HUES6 (cell line): ENCODE data around the gene CKAP2L.

Experiments
- H3K27ac ChIP-seq: 2 replicates; pipeline ENCODE4 v1.7.0; 2013; ENCODE audit warnings: low read depth, mild to moderate bottlenecking, low read length, inconsistent platforms
- H3K27me3 ChIP-seq: 2 replicates; pipeline ENCODE4 v1.6.1; 2013; ENCODE audit warnings: low read length; ENCODE audit not compliant: control insufficient read depth, insufficient read depth
- H3K36me3 ChIP-seq: 2 replicates; pipeline ENCODE4 v1.6.1; 2013; ENCODE audit warnings: low read length; ENCODE audit not compliant: control insufficient read depth, insufficient read depth
- H3K4me1 ChIP-seq: 2 replicates; pipeline ENCODE4 v1.6.1; 2013; ENCODE audit warnings: low read length; ENCODE audit not compliant: control insufficient read depth, insufficient read depth
- H3K4me3 ChIP-seq: 2 replicates; pipeline ENCODE4 v1.5.1; 2013; ENCODE audit warnings: low read depth, low read length
- H3K9ac ChIP-seq: one replicate; pipeline ENCODE4 v1.6.1; 2013; ENCODE audit warnings: mild to moderate bottlenecking, low read length
- H3K9me3 ChIP-seq: 2 replicates; pipeline ENCODE4 v1.6.1; 2013; ENCODE audit warnings: low read depth, low read length; ENCODE audit not compliant: control insufficient read depth, insufficient read depth

CKAP2L gene

DNA sequence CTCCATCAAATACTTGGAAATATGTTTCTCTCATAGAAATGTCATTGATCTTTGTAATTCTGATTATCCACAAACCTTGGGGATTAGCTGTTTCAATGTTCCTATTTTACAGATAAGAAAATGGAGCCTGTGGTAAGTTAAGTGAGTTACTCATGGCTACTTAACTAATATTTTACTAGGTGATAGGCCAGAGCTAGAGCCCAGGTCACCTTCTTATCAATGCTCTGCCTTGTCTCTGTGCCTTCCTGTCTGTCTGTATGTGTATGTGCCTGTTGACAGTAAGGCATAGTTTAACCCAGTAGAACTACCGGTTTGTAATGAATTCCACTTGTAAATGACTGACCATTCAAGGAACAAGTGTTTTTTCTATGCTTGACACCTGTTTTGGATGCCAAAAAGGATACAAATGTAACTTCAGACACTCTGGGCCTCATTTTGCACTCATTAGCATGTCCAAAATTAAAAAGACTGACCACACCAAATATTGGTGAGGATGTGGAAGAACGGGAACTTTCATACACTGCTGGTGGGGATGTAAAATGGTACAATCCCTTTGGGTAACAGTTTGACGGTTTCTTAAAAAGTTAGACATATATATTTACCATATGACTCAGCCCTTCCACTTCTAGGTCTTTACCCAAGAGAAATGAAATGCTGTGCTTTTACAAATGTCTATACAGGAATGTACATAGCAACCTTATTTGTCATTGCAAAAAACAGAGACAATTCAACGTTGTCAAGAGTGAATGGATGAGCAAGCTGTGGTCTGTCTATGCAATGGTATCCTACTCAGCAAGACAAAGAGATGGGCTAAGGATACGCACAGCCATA, 39.5 kb upstream of the CKAP2L start:
- no peaks in the 10 kb centered on the region for H3K4me1 ChIP-seq
- H3K36me3 ChIP-seq: no peaks in the 10 kb centered on the region
- H3K27ac ChIP-seq: no peak overlapping the region
- no peak overlapping the region for H3K9ac ChIP-seq
- no peak overlapping the region for H3K4me3 ChIP-seq
- no peaks in the 10 kb centered on the region for H3K27me3 ChIP-seq
- H3K9me3 ChIP-seq: peaks cover 2% of the 10 kb centered on the region; the same call in 1 of the 2 replicates

DNA sequence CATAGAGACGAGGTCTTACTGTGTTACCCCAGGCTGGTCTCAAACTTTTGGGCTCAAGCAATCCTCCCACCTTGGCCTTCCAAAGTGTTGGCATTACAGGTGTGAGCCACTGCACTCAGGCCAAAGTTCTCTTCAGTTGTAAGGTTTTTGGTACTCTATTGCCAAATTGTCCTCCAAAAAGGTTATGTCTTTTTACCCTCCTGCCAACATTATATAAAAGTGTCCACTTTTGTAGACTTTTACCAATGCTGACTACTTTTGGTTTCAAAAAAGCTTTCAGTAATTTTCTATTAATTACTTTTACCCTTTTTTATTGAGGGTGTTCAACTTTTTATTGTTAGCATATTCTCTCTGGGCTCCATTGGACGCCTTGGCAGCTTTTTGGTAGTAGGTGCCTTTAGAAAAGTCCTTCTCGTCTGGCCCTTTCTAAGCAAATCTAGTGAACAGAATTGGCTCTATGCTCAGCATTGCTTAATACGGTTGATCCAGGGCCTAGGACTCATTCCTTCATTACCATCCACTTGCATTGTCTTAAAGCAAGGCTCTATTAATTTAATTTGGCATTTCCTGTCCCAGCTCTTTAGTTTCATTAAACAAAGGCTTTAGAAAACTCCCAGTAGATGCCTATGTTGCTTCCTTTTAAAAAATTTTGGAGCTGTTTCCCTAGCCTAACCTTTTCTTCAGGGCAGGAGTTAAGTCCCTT, 36.6 kb upstream of the CKAP2L start:
- no peak overlapping the region for H3K4me3 ChIP-seq

DNA sequence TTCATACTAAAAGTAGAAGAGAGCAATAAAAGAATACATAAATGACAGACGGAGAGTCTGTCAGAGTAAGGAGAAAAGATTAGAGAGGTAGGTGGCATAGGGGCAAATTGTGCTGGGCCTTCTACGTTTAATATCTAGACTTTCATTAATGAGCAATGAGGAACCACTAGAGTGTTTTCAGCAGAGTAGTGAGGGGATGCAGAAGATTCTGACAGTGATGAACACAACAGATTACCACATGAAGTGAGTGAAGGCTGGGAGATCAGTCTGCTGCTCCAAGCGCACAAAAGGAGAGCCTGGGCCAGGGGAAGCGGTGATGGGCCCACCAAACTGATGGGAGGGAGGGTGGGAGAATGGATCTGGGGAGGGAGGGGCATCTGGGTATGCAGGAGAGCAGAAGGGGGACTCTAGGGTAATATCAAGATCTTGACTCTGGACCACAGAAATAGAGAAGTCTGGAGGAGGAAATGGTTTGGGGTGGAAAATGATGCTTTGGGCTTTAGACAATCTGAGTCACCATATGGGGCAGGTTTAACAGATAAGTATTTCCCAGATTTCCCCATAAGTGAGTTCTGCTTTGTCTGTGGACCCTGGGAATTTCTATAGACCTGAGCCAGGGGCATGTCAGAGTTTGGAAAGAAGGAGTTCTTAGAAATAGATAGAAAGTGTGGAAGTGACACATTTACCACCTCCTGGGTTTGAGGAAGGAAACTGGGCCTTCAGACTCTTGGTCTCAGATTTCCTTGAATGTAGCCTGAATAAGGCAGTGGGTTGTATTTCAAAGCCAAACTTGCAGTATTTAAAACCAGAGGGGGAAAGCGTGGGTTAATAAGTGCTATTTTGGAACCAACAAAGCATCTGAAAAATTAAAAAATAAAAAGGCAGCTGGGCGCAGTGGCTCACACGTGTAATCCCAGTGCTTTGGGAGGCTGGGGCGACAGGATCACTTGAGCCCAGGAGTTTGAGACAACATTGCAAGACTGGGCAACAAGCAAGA, 34.9 kb upstream of the CKAP2L start:
- Histone ChIP-seq H3K4me3 (no peak overlapping the region), H3K9me3 (0 out of 2 replicates have a peak, but pooled peaks cover 2% of the 10 kb centered on the region), H3K4me1 (no peaks in the 10 kb centered on the region), H3K27ac (no peak overlapping the region), H3K27me3 (no peaks in the 10 kb centered on the region), H3K9ac (no peak overlapping the region), H3K36me3 (no peaks in the 10 kb centered on the region)

More for the DNA sequence above, 36.6 kb upstream of the CKAP2L start:
- no peak overlapping the region for H3K27ac ChIP-seq
- H3K27me3 ChIP-seq: no peaks in the 10 kb centered on the region
- H3K4me1 ChIP-seq: no peaks in the 10 kb centered on the region
- no peaks in the 10 kb centered on the region for H3K36me3 ChIP-seq
- 0 out of 2 replicates have a peak, but pooled peaks cover 2% of the 10 kb centered on the region for H3K9me3 ChIP-seq
- H3K9ac ChIP-seq: no peak overlapping the region

DNA sequence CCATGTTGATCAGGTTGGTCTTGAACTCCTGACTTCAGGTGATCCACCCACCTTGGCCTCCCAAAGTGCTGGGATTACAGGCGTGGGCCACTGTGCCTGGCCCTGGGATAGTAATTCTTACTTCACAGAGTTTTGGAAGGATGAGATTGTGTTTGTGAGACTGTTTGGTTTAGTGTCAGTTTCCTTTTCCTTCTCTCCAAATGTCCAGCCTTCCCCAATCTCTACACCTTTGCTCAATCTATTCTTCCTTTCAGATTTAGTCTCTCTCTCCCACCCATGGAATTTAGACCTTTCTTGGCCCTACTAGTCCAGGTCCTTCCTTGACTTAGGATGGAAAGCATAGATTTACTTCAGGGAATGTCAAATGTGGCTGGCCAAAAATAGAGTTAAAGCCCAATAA, 32.1 kb upstream of the CKAP2L start:
- Histone ChIP-seq H3K27me3 (no peaks in the 10 kb centered on the region), H3K36me3 (no peaks in the 10 kb centered on the region), H3K4me1 (peaks cover 7% of the 10 kb centered on the region), H3K4me3 (no peak overlapping the region), H3K9me3 (0 out of 2 replicates have a peak, but pooled peaks cover 2% of the 10 kb centered on the region), H3K9ac (no peak overlapping the region), H3K27ac (no peak overlapping the region)

DNA sequence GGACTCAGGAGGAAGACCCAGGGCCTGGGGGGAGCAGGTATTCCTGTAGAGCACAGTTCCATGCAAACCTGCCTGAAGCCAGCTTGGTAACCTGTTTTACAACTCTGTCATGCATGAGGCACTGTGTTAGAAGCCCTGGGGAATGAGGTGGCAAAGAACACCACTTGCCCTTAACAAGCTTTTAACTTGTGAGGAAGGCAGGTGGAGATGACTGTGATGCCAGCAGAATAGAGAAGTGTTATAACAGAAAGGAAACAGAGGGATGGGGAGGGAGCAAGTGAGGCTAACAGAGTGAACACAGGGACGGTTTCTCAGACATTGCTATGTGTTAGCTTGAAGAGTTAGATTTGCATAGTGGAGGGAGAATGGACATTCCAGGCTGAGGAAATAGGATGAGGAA, 31.4 kb upstream of the CKAP2L start:
- H3K36me3 ChIP-seq: no peaks in the 10 kb centered on the region
- H3K4me3 ChIP-seq: no peak overlapping the region
- H3K9ac ChIP-seq: no peak overlapping the region
- H3K27ac ChIP-seq: no peak overlapping the region
- H3K27me3 ChIP-seq: no peaks in the 10 kb centered on the region
- peaks cover 14% of the 10 kb centered on the region for H3K4me1 ChIP-seq
- 0 out of 2 replicates have a peak, but pooled peaks cover 2% of the 10 kb centered on the region for H3K9me3 ChIP-seq

DNA sequence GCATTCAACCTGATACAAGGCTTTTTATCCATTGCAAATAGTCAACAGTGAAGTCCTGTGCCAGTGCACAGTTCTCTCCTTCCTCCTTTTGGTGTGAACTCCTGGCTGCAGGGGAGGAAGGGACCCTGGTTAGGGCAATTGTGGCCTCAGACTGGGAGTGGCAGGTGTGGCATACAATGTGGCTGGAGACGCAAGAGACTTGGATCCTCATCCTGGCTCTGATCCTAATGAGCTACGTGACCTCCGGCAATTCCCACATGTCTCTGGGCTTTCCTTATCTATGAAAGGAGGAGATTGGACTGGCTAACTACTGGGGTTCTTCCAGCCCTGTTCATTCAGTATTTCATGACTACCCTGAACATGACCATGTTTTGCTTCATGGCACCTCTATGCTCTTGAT, 30.4 kb upstream of the CKAP2L start:
- no peak overlapping the region for H3K27ac ChIP-seq
- H3K36me3 ChIP-seq: no peaks in the 10 kb centered on the region
- H3K4me1 ChIP-seq: peaks cover 18% of the 10 kb centered on the region
- no peaks in the 10 kb centered on the region for H3K27me3 ChIP-seq
- 0 out of 2 replicates have a peak, but pooled peaks cover 2% of the 10 kb centered on the region for H3K9me3 ChIP-seq
- H3K9ac ChIP-seq: no peak overlapping the region
- no peak overlapping the region for H3K4me3 ChIP-seq

DNA sequence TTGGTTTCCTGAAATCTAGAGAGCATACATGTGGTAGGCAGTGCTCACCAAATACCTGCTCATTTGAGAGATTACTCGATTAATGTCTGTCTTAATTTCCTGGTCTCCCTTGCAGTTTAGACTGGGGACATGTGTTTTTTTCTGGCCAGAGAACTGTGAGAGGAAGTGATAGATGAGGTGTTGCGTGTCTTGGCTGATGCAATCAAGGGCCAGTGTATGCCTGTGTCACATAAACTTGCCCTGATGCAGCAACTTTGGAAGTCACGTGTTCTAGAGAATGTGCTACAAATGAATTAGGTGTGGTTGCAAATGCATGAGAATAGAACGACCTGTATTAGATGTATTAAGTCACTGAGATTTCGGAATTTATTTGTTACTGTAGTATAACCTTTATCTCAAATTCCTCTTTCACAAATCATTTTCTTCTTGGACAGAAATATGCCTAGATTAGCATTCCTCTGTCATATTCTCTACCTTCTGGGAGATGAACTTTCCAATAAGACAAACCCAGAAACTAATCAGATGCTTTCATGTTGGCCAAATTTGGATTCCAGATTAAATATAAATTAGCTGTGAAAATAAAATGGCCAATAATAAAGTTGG, 29.8 kb upstream of the CKAP2L start:
- Histone ChIP-seq H3K9ac (no peak overlapping the region), H3K27me3 (no peaks in the 10 kb centered on the region), H3K4me3 (no peak overlapping the region), H3K36me3 (no peaks in the 10 kb centered on the region), H3K9me3 (0 out of 2 replicates have a peak, but pooled peaks cover 2% of the 10 kb centered on the region), H3K27ac (no peak overlapping the region), H3K4me1 (peaks cover 18% of the 10 kb centered on the region)

DNA sequence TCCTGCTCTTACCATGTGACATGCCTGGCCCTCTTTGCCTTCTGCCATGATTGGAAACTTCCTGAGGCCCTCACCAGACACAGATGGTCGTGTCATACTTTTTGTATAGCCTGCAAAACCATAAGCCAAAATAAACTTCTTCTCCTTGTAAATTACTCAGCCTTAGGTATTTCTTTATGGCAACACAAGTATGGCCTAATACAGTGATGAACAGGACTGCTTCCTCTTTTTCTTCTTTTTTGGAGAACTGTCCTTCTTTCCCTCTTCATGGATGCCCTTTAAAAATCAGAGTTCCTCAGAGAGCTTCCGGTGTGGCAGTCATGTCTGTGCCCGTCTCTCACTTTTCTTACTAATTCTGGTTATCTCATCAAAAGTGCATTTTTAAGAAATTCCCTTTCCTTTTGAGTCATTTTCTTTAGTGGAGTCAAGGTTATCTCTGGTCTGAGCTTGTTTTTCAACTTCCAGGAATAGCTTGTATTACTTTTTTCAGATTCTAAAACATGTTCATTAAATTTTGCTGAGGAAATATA, 29.1 kb upstream of the CKAP2L start:
- Histone ChIP-seq H3K4me3 (no peak overlapping the region), H3K27me3 (no peaks in the 10 kb centered on the region), H3K9ac (no peak overlapping the region), H3K36me3 (no peaks in the 10 kb centered on the region), H3K9me3 (0 out of 2 replicates have a peak, but pooled peaks cover 2% of the 10 kb centered on the region), H3K27ac (no peak overlapping the region), H3K4me1 (peaks cover 18% of the 10 kb centered on the region)

DNA sequence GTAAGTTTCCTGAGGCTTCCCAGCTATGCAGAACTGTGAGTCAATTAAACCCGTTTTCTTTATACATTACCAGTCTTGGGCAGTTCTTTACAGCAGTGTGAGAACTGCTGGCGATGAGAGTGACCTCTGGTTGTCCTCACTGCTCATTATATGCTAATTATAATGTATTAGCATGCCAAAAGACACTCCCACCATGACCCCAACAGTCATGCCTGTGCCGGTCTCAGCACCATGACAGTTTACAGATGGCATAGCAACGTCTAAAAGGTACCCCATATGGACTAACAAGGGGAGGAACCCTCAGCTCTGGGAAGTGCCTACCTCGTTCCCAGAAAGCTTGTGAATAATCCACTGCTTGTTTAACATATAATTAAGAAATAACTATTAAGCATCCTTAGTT, 28.0 kb upstream of the CKAP2L start:
- no peaks in the 10 kb centered on the region for H3K9me3 ChIP-seq
- no peak overlapping the region for H3K27ac ChIP-seq
- H3K27me3 ChIP-seq: no peaks in the 10 kb centered on the region
- H3K4me1 ChIP-seq: peaks cover 18% of the 10 kb centered on the region
- no peaks in the 10 kb centered on the region for H3K36me3 ChIP-seq
- no peak overlapping the region for H3K4me3 ChIP-seq
- no peak overlapping the region for H3K9ac ChIP-seq

DNA sequence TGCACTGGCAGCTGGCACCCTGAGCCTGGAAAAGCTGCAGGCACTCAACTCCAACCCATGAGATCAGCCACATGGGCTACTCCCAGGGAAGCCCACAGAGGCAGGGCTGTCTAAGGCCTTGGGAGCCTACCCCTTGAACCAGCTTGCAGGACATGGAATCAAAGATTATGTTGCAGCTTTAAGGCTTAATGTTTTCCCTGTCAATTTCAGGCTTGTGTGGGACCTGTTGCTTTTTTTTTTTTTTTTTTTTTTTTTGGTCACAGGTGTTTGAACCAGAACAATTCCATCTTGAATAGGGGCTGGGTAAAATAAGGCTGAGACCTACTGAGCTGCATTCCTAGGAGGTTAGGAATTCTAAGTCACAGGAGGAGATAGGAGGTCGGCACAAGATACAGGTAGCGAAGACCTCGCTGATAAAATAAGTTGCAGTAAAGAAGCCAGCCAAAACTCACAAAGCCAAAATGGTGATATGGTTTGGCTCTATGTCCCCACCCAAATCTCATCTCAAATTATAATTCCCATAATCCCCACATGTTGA, 27.4 kb upstream of the CKAP2L start:
- Histone ChIP-seq H3K27me3 (no peaks in the 10 kb centered on the region), H3K9me3 (no peaks in the 10 kb centered on the region), H3K4me3 (no peak overlapping the region), H3K27ac (no peak overlapping the region), H3K36me3 (no peaks in the 10 kb centered on the region), H3K4me1 (peaks cover 18% of the 10 kb centered on the region), H3K9ac (no peak overlapping the region)
